C4-2B (cell line): ENCODE results near the gene TBC1D4.

Experiments used
- ZFX ChIP-seq: fragments of 450-650 bp; IDR thresholded peaks from 2 replicates; pipeline ENCODE4 v1.6.1; 2017
- TF ChIP-seq, protein P1 (sequence below): fragments of 450-650 bp; conservative IDR thresholded peaks from 2 replicates; pipeline ENCODE4 v1.5.1; 2017; ENCODE audit warnings: mild to moderate bottlenecking

DNA sequence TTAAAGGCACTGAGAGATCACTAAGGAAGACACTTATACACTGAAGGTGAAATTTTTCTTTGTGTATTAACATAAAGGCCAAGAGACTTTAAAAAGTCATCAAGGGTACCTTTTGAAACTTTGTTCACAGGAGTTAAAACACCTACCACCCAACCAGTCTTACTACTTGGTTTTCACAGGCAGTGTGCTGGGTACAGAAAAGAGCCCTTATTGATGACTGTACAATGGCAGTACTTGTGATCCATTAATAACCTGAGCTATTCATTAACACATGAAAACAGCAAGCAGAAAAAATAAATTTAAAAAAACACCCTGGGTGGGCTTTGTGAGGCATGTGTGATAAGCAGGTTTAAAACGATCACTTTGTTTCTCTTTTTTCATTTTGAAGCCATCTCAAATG, 148.9 kb downstream of the TBC1D4 start:
- TF ChIP-seq, protein P1, sequence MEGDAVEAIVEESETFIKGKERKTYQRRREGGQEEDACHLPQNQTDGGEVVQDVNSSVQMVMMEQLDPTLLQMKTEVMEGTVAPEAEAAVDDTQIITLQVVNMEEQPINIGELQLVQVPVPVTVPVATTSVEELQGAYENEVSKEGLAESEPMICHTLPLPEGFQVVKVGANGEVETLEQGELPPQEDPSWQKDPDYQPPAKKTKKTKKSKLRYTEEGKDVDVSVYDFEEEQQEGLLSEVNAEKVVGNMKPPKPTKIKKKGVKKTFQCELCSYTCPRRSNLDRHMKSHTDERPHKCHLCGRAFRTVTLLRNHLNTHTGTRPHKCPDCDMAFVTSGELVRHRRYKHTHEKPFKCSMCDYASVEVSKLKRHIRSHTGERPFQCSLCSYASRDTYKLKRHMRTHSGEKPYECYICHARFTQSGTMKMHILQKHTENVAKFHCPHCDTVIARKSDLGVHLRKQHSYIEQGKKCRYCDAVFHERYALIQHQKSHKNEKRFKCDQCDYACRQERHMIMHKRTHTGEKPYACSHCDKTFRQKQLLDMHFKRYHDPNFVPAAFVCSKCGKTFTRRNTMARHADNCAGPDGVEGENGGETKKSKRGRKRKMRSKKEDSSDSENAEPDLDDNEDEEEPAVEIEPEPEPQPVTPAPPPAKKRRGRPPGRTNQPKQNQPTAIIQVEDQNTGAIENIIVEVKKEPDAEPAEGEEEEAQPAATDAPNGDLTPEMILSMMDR: no peak
- no peak for TF ChIP-seq ZFX
